BJ (cell line): ENCODE data around the gene AFG1L. TPM values are rescaled to one million over a fixed set of nuclear protein-coding genes. Genes with fewer than 3 reads are reported as not detected.
"Not testable (repeated sequence)": the region's sequence is repeated elsewhere in the genome, so short reads cannot be mapped to it uniquely, and the experiment has no call there.

Source experiments
- CTCF ChIA-PET: fragments of 350-600 bp; formaldehyde crosslinking; extraction: SDS; loops from one replicate; lab custom pipeline; 2021; ENCODE audit warnings: antibody characterized with exemption, inconsistent platforms; lab: Yijun Ruan, JAX
- POLR2A ChIA-PET: fragments of 300-600 bp; sonication (Branson Sonifier 250); formaldehyde crosslinking; extraction: SDS; loops from one replicate; lab custom pipeline; 2021; ENCODE audit warnings: antibody characterized with exemption; lab: Charles Lee
- DNase-seq: peaks from one replicate; pipeline ENCODE4 v3.0.0-alpha.2; 2011; ENCODE audit warnings: low read depth
- H3K27me3 ChIP-seq: 2 replicates; pipeline ENCODE4 v1.6.0; 2011; ENCODE audit warnings: low read length; ENCODE audit not compliant: control insufficient read depth, insufficient read depth
- H3K36me3 ChIP-seq: 2 replicates; pipeline ENCODE4 v1.5.1; 2011; ENCODE audit warnings: low read length; ENCODE audit not compliant: control insufficient read depth, insufficient read depth
- H3K4me3 ChIP-seq: 2 replicates; pipeline ENCODE4 v1.5.1; 2011; ENCODE audit warnings: low read depth, mild to moderate bottlenecking, control low read depth, low read length
- polyA plus RNA-seq: library from polyadenylated mRNA; depleted of rRNA; stranded (reverse); fragments of >200 nt; gene quantifications from 2 replicates; pipeline ENCODE4 v1.2.3, GENCODE V29; 2011
- TF ChIP-seq, protein P1 (sequence below): IDR thresholded peaks from 2 replicates; pipeline ENCODE4 v1.5.1; 2011; ENCODE audit warnings: low read depth, mild to moderate bottlenecking, control low read depth, inconsistent platforms, low read length, moderate library complexity; ENCODE audit not compliant: insufficient read depth

AFG1L gene
- polyA plus RNA-seq, 1 experiment = 1.7 TPM

- TF ChIP-seq, protein P1, sequence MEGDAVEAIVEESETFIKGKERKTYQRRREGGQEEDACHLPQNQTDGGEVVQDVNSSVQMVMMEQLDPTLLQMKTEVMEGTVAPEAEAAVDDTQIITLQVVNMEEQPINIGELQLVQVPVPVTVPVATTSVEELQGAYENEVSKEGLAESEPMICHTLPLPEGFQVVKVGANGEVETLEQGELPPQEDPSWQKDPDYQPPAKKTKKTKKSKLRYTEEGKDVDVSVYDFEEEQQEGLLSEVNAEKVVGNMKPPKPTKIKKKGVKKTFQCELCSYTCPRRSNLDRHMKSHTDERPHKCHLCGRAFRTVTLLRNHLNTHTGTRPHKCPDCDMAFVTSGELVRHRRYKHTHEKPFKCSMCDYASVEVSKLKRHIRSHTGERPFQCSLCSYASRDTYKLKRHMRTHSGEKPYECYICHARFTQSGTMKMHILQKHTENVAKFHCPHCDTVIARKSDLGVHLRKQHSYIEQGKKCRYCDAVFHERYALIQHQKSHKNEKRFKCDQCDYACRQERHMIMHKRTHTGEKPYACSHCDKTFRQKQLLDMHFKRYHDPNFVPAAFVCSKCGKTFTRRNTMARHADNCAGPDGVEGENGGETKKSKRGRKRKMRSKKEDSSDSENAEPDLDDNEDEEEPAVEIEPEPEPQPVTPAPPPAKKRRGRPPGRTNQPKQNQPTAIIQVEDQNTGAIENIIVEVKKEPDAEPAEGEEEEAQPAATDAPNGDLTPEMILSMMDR = no peak
- POLR2A ChIA-PET = no interaction called here
- no peaks in the 10 kb centered on the region for H3K27me3 ChIP-seq
- H3K36me3 ChIP-seq = no peaks in the 10 kb centered on the region
- CTCF ChIA-PET = interaction anchor here (0.8 kb wide), 1 partner anchor 21 kb away, joined by 3 read pairs; no protein-coding TSS in a partner anchor
- H3K4me3 ChIP-seq = no peak overlapping the region
- DNase-seq = no peak
Measured at GRCh38 chr6:108406943-108407342, 112.1 kb downstream of the AFG1L start.

DNA sequence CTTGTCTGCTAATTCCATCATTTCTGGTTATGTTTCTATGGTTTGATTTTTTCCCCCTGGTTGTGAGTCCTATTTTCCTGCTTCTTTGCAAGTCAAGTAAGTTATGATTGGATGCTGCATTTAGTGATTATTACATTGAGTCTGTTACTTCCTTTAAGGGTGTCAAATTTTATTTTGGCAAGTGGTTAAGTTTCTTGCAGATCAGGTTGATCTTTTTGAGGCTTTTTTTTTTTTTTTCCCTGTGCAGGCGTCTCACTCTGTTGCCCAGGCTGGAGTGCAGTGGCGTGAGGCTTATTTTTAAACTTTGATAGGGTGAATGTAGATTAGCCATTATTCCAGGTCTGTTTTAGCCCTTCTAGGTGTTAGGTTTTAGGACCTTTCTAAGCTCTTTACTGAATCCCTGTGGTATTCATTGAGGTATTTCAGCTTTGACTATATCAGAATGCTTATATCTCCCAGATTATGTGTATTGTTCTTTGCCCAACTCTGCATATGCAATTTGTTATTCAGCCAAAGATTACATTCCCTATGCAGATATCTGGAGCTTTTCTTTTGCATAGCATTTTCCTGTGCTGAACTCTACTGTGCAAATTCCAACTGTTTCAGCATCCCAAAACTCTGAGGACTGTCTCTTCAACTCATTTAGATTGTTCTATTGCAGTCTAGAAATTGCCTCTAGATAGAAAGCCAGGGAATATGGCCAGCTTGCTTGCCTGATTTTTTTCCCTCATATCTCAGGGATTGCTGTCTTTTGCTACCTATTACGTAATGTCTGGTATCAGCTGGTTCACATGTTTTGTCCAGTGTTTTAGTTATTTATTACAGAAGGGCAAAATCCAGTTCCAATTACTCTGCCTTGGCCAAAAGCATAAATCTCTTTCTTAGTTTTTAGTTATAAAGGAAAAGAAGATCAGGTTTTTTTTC lies 113.3 kb downstream of the AFG1L start:
- no peak for DNase-seq
- TF ChIP-seq, protein P1 = no peak
- ChIA-PET CTCF (no interaction called here), POLR2A (no interaction called here)
- Histone ChIP-seq H3K27me3 (no peaks in the 10 kb centered on the region), H3K4me3 (no peak overlapping the region), H3K36me3 (no peaks in the 10 kb centered on the region)

GRCh38 chr6:108408861-108409260 lies 114.0 kb downstream of the AFG1L start:
- CTCF ChIA-PET = no interaction called here
- TF ChIP-seq, protein P1 = no peak
- no peaks in the 10 kb centered on the region for H3K27me3 ChIP-seq
- no peak for DNase-seq
- POLR2A ChIA-PET = no interaction called here
- H3K4me3 ChIP-seq = no peak overlapping the region
- H3K36me3 ChIP-seq = no peaks in the 10 kb centered on the region

- DNase-seq, H3K36me3 ChIP-seq, CTCF ChIA-PET, POLR2A ChIA-PET, H3K27me3 ChIP-seq, H3K4me3 ChIP-seq: not testable (repeated sequence)
Measured at GRCh38 chr6:108416047-108416833, 121.4 kb downstream of the AFG1L start.

- POLR2A ChIA-PET = no interaction called here
- TF ChIP-seq, protein P1 = no peak
- no peaks in the 10 kb centered on the region for H3K36me3 ChIP-seq
- H3K27me3 ChIP-seq = no peaks in the 10 kb centered on the region
- H3K4me3 ChIP-seq = no peak overlapping the region
- DNase-seq = no peak
- CTCF ChIA-PET = no interaction called here
Measured at GRCh38 chr6:108417027-108417426, 122.2 kb downstream of the AFG1L start.
